ENCODE measurements around the gene TSPAN2. TPM values are rescaled to one million over a fixed set of nuclear protein-coding genes. Genes with fewer than 3 reads are reported as not detected.

TSPAN2 gene
- polyA plus RNA-seq, 2 of the 4 experiments (the other 2 are of a cell fraction) = 1.7 to 2.7 TPM

GRCh38 chr1:115062542-115063004 is 26.7 kb downstream of the TSPAN2 start:
- H3K4me3 ChIP-seq = no peak overlapping the region
- 42% methylated on average over 6 of the region's 7 CpGs for WGBS (ENCODE audit: missing lambda C conversion rate)
- H3K4me2 ChIP-seq = no peak overlapping the region
- FAIRE-seq (no peak), DNase-seq (ENCODE audit: low read depth in 1 of 2, low spot score in 1 of 2) (no peak), ATAC-seq (no peak)
- no peak overlapping the region for H3K27ac ChIP-seq
- H3K4me1 ChIP-seq = no peaks in the 10 kb centered on the region
- no peaks in the 10 kb centered on the region for H3K9me3 ChIP-seq
- ChIA-PET POLR2A (no interaction called here), CTCF (interaction anchor here (0.7 kb wide), 1 partner anchor 10 kb away, joined by 4 read pairs; no protein-coding TSS in a partner anchor)
- TF ChIP-seq NPAS2 (CRISPR knock-in tag; IDR thresholded peaks at IDR 0.05; ENCODE audit: borderline replicate concordance) (no peak), MAFK (IDR thresholded peaks at IDR 0.05; ENCODE audit: partially characterized antibody) (no peak), HOXB5 (CRISPR knock-in tag; IDR thresholded peaks at IDR 0.05) (no peak), GATA3 (IDR thresholded peaks at IDR 0.05; ENCODE audit: borderline replicate concordance) (no peak), CEBPB (IDR thresholded peaks at IDR 0.05) (no peak), HMGXB4 (CRISPR knock-in tag; IDR thresholded peaks at IDR 0.05; ENCODE audit: borderline replicate concordance) (no peak), HEYL (CRISPR knock-in tag; IDR thresholded peaks at IDR 0.05) (no peak), FOXS1 (CRISPR knock-in tag; IDR thresholded peaks at IDR 0.05) (no peak), RCOR1 (IDR thresholded peaks at IDR 0.05; ENCODE audit: low read depth, low read length) (no peak), BHLHE40 (IDR thresholded peaks at IDR 0.05; ENCODE audit: low read depth, low read length) (no peak), POLR2AphosphoS2 (conservative IDR thresholded peaks at IDR 0.05; ENCODE audit: low read length) (no peak), ZFP36 (IDR thresholded peaks at IDR 0.05; ENCODE audit: borderline replicate concordance, partially characterized antibody) (no peak), ESRRA (IDR thresholded peaks at IDR 0.05; ENCODE audit: borderline replicate concordance, low read length) (no peak), MAX (IDR thresholded peaks at IDR 0.05) (no peak), MAZ (IDR thresholded peaks at IDR 0.05; ENCODE audit: borderline replicate concordance, low read depth, low read length) (no peak), MYC (IDR thresholded peaks at IDR 0.05; ENCODE audit: borderline replicate concordance, low read length) (no peak), CHD4 (IDR thresholded peaks at IDR 0.05; ENCODE audit: borderline replicate concordance) (no peak), REST (IDR thresholded peaks at IDR 0.05) (no peak)

GRCh38 chr1:115060501-115060900 is 28.8 kb downstream of the TSPAN2 start:
- no peak overlapping the region for H3K4me3 ChIP-seq

More at GRCh38 chr1:115060501-115060900, 28.8 kb downstream of the TSPAN2 start:
- TF ChIP-seq CBX2 (IDR thresholded peaks at IDR 0.05; ENCODE audit: borderline replicate concordance, low read depth) (no peak), REST (IDR thresholded peaks at IDR 0.05) (peak; percentile 62; the same call in 1 of the 2 replicates)
- 26% methylated on average over 4 of the region's 4 CpGs for WGBS (ENCODE audit: missing lambda C conversion rate)
- ATAC-seq (no peak), DNase-seq (ENCODE audit: low read depth in 1 of 2, low spot score in 1 of 2) (no peak), FAIRE-seq (no peak)
- ChIA-PET POLR2A (no interaction called here), CTCF (no interaction called here)
- Histone ChIP-seq H3K27ac (no peak overlapping the region), H3K4me1 (no peaks in the 10 kb centered on the region), H3K4me2 (no peak overlapping the region), H3K9me3 (no peaks in the 10 kb centered on the region)
